Colonic mucosa (tissue), 4 donors: ENCODE measurements around the gene COL20A1. TPM values are rescaled to one million over a fixed set of nuclear protein-coding genes. Genes with fewer than 3 reads are reported as not detected.
"Not testable (repeated sequence)": the region's sequence is repeated elsewhere in the genome, so short reads cannot be mapped to it uniquely, and the experiment has no call there.

ENCODE experiments used
- DNase-seq: peaks from one replicate; pipeline ENCODE4 v3.0.0-alpha.2; 2020
- H3K27ac ChIP-seq: fragments of 200-600 bp; one replicate; pipeline ENCODE4 v1.8.0; 2021
- H3K27me3 ChIP-seq: fragments of 200-600 bp; one replicate; pipeline ENCODE4 v1.8.0; 2021
- H3K36me3 ChIP-seq: fragments of 200-600 bp; one replicate; pipeline ENCODE4 v1.8.0; 2021
- H3K4me1 ChIP-seq: fragments of 200-600 bp; one replicate; pipeline ENCODE4 v1.8.0; 2021; ENCODE audit warnings: mild to moderate bottlenecking
- H3K4me3 ChIP-seq: fragments of 200-600 bp; one replicate; pipeline ENCODE4 v1.8.0; 2021
- H3K9ac ChIP-seq, 2 donors: one replicate each; pipeline ENCODE4 v1.7.0; 2013; ENCODE audit warnings: control low read depth in 2 of 2, low read depth in 2 of 2, low read length in 2 of 2
- H3K9me3 ChIP-seq: fragments of 200-600 bp; one replicate; pipeline ENCODE4 v1.8.0; 2021
- CTCF ChIP-seq: fragments of 200-600 bp; IDR thresholded peaks from one replicate; pipeline ENCODE4 v1.8.0; 2022; ENCODE audit warnings: antibody characterized with exemption, mild to moderate bottlenecking
- intact Hi-C: fragments of 100-400 bp; cut with DNase I; formaldehyde crosslinking; loops from one replicate; pipeline ENCODE4 v1.14.1; 2022
- total RNA-seq, 2 donors: library from RNA; stranded (reverse); fragmentation: NEBNext Ultra II Directional in 1 of 2; extraction: Animal tissue kit (Norgen Biotek cat#: 25700) in 1 of 2; gene quantifications; one replicate each; pipeline ENCODE4 v1.2.1, GENCODE V29; 2021
- donor health status: healthy.
- donor health status: DM: no; HTN: no; CAD: no.
- donor health status: DM: no; HTN: no; CAD: no.

The COL20A1 gene
- total RNA-seq, 2 donors from 2014 or later, result not detected

- H3K27ac ChIP-seq, result no peak overlapping the region
- no peaks in the 10 kb centered on the region for H3K9me3 ChIP-seq
- no peaks in the 10 kb centered on the region for H3K36me3 ChIP-seq
- TF ChIP-seq CTCF, result no peak
- H3K4me3 ChIP-seq, result no peak overlapping the region
- DNase-seq, result no peak
- no peaks in the 10 kb centered on the region for H3K27me3 ChIP-seq
- intact Hi-C loops, result no loop called here
- no peak overlapping the region for H3K9ac ChIP-seq
- H3K4me1 ChIP-seq, result no peaks in the 10 kb centered on the region
These were observed 42.7 kb downstream of the COL20A1 start for GRCh38 chr20:63335711-63336110.

DNA sequence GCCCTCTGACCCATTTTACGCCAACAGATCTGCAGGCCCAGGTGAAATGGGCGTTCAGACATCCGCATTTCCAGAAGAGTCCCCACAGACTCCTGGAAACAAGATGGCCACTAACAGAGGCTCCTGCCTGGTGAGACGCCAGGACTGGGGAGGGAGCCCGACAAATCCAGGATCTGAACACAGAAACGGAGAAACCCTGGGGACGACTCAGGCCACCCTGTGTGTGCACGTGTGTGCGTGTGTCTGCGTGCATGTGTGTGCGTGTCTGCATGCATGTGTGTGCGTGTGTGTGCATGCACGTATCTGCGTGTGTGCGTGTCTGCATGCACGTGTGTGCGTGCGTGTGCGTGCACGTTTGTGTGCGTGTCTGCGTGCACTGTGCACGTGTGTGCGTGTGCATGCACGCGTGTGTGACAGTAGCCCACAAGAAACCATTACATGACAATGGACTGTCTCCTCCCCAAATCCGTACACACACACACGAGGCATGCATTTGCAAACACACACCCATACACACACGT, 43.3 kb downstream of the COL20A1 start:
- Histone ChIP-seq H3K4me3 (no peak overlapping the region), H3K27ac (no peak overlapping the region), H3K36me3 (no peaks in the 10 kb centered on the region), H3K4me1 (no peaks in the 10 kb centered on the region), H3K9ac (no peak overlapping the region), H3K27me3 (no peaks in the 10 kb centered on the region), H3K9me3 (no peaks in the 10 kb centered on the region)
- intact Hi-C loops, result no loop called here
- TF ChIP-seq CTCF, result no peak
- DNase-seq, result no peak

GRCh38 chr20:63337786-63338420, 44.9 kb downstream of the COL20A1 start:
- no peak overlapping the region for H3K9ac ChIP-seq
- H3K27me3 ChIP-seq, result no peaks in the 10 kb centered on the region
- no peak for DNase-seq
- TF ChIP-seq CTCF, result no peak
- intact Hi-C loops, result no loop called here
- no peak overlapping the region for H3K4me3 ChIP-seq
- H3K9me3 ChIP-seq, result no peaks in the 10 kb centered on the region
- no peaks in the 10 kb centered on the region for H3K36me3 ChIP-seq
- H3K27ac ChIP-seq, result no peak overlapping the region
- H3K4me1 ChIP-seq, result no peaks in the 10 kb centered on the region

DNA sequence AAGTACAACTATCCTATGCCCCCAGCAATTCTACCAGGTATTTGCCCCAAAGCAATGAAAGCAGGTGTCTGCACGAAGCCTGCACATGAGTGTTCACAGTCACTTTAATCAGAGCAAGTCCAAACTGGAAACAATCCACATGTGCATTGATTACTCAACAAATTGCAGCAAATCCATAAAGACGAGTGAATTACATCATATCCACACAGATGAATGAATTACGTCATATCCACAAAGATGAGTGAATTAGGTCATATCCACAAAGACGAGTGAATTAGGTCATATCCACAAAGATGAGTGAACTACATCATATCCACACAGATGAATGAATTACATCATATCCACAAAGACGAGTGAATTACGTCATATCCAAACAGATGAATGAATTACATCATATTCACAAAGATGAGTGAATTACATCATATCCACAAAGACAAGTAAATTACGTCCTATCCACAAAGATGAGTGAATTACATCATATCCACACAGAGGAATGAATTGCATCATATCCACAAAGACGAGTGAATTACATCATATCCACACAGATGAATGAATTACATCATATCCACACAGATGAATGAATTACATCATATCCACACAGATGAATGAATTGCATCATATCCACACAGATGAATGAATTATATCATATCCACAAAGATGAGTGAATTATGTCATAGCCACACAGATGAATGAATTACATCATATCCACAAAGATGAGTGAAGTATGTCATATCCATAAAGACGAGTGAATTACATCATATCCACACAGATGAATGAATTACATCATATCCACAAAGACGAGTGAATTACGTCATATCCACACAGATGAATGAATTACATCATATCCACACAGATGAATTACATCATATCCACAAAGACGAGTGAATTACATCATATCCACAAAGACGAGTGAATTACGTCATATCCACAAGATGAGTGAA, 46.4 kb downstream of the COL20A1 start:
- H3K4me1 ChIP-seq, H3K27me3 ChIP-seq, H3K27ac ChIP-seq, H3K4me3 ChIP-seq, intact Hi-C loops, H3K36me3 ChIP-seq, DNase-seq, H3K9ac ChIP-seq, H3K9me3 ChIP-seq: not testable (repeated sequence)

- H3K4me1 ChIP-seq, H3K27ac ChIP-seq, H3K4me3 ChIP-seq, H3K9me3 ChIP-seq, H3K27me3 ChIP-seq, intact Hi-C loops, H3K9ac ChIP-seq, DNase-seq, H3K36me3 ChIP-seq: not testable (repeated sequence)
These were observed 47.2 kb downstream of the COL20A1 start for GRCh38 chr20:63340158-63340688.

GRCh38 chr20:63342561-63343459, 49.8 kb downstream of the COL20A1 start:
- no peak for DNase-seq
- H3K4me1 ChIP-seq, result no peaks in the 10 kb centered on the region
- H3K4me3 ChIP-seq, result no peak overlapping the region
- no peak overlapping the region for H3K27ac ChIP-seq
- no peaks in the 10 kb centered on the region for H3K9me3 ChIP-seq
- TF ChIP-seq CTCF, result no peak
- no peaks in the 10 kb centered on the region for H3K36me3 ChIP-seq
- H3K9ac ChIP-seq, result no peak overlapping the region
- intact Hi-C loops, result no loop called here
- H3K27me3 ChIP-seq, result no peaks in the 10 kb centered on the region
